GM12874 (cell line): ENCODE results near the gene SATB2.

Experiments used
- TF ChIP-seq, protein P1 (sequence below): IDR thresholded peaks from 2 replicates; pipeline ENCODE4 v1.5.1; 2011; ENCODE audit warnings: low read depth, mild to moderate bottlenecking, control low read depth, low read length, moderate library complexity; ENCODE audit not compliant: insufficient read depth

The SATB2 gene

DNA sequence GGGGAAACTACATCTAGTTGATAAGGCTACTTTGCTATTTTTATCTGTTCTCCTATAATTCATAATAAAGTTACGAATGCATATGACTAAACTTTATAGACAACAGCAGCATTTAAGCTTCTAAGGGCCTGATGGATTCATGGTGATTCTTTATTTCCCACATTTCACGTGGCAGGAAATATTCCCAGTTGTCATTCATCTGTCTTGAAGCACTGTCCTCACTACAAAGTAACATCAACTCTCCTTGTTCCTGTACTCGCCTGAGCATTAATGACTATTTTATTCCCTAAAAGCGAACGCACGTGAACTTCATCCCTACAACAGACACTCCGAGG lies 2.6 kb downstream of the SATB2 start:
- TF ChIP-seq, protein P1, sequence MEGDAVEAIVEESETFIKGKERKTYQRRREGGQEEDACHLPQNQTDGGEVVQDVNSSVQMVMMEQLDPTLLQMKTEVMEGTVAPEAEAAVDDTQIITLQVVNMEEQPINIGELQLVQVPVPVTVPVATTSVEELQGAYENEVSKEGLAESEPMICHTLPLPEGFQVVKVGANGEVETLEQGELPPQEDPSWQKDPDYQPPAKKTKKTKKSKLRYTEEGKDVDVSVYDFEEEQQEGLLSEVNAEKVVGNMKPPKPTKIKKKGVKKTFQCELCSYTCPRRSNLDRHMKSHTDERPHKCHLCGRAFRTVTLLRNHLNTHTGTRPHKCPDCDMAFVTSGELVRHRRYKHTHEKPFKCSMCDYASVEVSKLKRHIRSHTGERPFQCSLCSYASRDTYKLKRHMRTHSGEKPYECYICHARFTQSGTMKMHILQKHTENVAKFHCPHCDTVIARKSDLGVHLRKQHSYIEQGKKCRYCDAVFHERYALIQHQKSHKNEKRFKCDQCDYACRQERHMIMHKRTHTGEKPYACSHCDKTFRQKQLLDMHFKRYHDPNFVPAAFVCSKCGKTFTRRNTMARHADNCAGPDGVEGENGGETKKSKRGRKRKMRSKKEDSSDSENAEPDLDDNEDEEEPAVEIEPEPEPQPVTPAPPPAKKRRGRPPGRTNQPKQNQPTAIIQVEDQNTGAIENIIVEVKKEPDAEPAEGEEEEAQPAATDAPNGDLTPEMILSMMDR: no peak

DNA sequence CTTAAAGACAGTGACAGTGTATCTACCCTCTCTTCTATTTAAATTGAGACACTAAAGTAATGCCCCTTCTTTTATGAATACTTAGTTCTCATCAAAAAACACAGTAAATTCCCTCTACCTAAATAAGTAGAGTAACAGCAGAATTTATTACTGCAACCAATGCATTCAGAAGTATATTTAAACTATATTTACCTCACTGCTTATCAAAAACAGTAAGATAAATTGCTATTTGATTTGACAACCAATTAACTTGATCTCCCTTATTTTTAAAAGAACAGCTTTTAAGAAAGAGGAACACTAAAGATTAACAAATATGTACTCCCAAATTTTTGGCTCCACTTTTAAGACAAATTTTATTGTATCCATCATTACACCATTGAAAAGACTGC lies 4.8 kb downstream of the SATB2 start:
- TF ChIP-seq, protein P1: no peak

DNA sequence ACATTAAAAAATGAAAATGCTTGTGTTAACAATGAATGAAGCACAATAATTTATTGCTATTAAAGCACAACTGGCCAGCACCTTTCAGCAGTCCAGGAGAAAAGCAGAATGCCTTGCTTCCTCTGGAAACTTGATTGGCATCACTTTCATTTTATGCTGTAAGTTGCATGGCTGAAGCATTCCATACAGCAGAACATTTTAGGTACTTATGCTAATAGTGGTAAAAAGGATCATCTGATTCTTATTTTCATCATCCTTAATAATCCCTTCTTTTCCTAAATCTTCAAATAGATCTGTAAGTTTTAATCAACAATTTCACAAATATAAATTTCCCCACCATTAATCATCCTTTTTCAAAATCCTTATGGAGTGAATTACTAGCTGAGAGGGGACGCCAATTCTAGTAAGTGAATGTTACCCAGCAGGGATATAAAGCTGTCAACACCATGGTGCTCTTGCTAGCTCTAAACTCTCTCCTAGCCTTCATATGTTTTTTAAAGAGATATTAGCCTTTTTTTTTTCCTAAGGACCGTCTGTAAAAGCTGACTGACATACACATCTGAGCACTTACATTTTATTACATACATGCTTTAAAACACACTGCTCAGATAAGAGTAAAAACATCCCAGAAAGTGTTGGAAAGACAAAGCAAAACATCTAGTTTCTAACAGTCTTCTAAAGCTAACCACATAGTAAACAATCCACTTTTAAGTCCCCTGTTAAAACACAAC lies 5.3 kb downstream of the SATB2 start:
- TF ChIP-seq, protein P1: no peak

DNA sequence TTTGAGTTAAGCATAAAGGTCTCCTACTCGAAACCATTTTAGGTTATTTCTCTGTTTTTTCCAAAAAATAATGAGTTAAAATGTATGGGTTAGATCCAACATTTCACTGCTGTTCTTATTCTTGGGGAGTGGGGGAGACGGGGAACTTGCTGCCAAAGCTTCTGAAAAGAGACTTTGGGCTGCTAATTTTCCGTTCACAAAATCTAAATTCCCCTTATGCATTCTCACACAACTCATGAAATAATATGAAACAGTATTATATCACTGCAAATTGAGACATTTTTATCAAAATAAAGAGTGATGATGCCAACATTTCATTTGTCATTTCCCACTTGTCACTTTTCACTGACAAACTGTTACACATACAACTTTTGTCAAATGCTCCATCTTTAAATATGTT lies 7.8 kb downstream of the SATB2 start:
- TF ChIP-seq, protein P1: no peak

DNA sequence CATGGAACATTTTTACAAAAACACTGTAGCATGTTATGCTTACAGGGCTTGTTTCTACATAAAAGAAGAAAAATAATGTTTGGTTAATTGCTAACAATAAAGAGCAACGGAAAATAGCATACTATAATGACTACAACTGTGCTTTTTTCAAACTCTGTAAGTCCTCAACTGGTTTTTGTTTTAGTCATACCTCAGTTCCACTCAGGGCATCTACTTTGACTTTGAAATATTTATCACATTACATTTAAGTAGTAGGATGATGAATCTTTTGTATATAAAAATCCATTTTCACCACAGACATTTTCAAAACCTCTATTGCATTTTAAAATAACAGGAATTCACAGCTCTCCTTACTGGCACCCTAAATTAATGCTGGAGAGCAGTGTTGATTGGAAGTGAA lies 8.3 kb downstream of the SATB2 start:
- TF ChIP-seq, protein P1: no peak

DNA sequence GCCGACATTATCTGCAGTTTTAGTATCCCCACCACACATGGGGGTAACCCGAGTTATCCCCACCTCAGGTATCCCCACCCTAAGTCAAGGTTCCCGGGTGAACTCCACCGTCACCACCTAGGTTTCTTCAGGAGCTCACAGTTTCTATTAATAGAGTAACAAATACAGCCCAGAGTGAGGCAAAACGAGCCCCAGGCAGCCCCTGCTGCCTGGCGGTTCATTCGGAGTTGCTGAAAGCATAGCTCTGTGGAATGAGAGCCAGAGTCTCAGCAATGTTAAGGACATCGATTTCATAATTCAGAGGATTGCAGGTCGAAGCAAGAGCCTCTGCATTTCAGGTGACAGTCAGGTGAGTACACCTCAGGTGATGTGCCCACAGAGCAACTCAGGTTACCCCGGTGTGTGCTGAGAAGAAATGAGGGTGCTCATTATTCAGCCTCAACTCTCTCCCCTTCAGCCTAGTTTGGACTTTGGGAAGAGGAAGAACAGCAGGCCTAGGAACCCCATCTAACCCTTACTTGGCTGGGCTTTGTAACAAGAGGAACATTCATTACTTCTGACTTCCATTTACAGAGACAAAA lies 10.7 kb downstream of the SATB2 start:
- TF ChIP-seq, protein P1: no peak

DNA sequence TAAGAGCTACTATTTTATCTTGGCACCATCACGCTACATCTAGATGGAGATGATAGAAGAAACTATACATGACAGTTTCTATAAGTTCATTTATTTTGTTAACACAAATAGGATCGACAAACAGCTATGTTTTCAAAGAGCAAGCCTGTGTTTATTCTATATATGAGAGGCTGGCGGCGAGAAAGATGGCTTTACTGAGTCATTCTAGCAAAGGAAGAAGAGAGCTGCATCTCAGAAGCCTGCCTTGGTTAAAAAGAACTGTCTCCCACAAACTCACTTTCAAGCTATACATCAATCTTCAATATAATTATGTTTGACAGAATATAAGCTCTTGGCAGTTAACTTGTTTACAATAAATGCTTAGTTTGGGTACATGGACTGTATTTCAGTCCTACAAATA lies 13.0 kb downstream of the SATB2 start:
- TF ChIP-seq, protein P1: no peak
